ENCODE data around the gene RAD52.
A peak's percentile ranks its signal among the peaks of the same experiment; 100 is the strongest.

The RAD52 gene

GRCh38 chr12:949453-950191 lies at the start of gene RAD52:
Gene RAD52 (minus strand): TSS chr12:949694. CDS start chr12:933058, 16,636 bp downstream.
- Histone ChIP-seq H3K27me3 (ENCODE audit: control insufficient read depth, insufficient read depth, low read length) (no peaks in the 10 kb centered on the region), H3K36me3 (ENCODE audit: control insufficient read depth, insufficient read depth, low read length) (no peaks in the 10 kb centered on the region), H3K9me3 (ENCODE audit: control insufficient read depth, insufficient read depth, low read length) (no peaks in the 10 kb centered on the region), H3K27ac (ENCODE audit: low read length) (no peak within 1 kb of the TSS), H3K4me3 (ENCODE audit: low read length) (peak within 1 kb of the TSS; percentile 58), H3K4me1 (ENCODE audit: control insufficient read depth, insufficient read depth, low read length) (no peaks in the 10 kb centered on the region)
- DNase-seq (ENCODE audit: low read depth, low spot score), result peak; percentile 94
- WGBS (ENCODE audit: insufficient coverage, insufficient read length), result no CpG with 5 or more reads among the region's 58 CpGs

- no peak overlapping the region for H3K27ac ChIP-seq (ENCODE audit: low read length)
- no peaks in the 10 kb centered on the region for H3K27me3 ChIP-seq (ENCODE audit: control insufficient read depth, insufficient read depth, low read length)
- no peaks in the 10 kb centered on the region; the same call in 1 of the 2 replicates for H3K4me1 ChIP-seq (ENCODE audit: control insufficient read depth, insufficient read depth, low read length)
- WGBS (ENCODE audit: insufficient coverage, insufficient read length), result no CpG with 5 or more reads among the region's 6 CpGs
- no peak for DNase-seq (ENCODE audit: low read depth, low spot score)
- no peaks in the 10 kb centered on the region for H3K9me3 ChIP-seq (ENCODE audit: control insufficient read depth, insufficient read depth, low read length)
- H3K36me3 ChIP-seq (ENCODE audit: control insufficient read depth, insufficient read depth, low read length), result no peaks in the 10 kb centered on the region
- no peak overlapping the region for H3K4me3 ChIP-seq (ENCODE audit: low read length)
These were observed 48.8 kb upstream of the RAD52 start for GRCh38 chr12:998020-998874.

DNA sequence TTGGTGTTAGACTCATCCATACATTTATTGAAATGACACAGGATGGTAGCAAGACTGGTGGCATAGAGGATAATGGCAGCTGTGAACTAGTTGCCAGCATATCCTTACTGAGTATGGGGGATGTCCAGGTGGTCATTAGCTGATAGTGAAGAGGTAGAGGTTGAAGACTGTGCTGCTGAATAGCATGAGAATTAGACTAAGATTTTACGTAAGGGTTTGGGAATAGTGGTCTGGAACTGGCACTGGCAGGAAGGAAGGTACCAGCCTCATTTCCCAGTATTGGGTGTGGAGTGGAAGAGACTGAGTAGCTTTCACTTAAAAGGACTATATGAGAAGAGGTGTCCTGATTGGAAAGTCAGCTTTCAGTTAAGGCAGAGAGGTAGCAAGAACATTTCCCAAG lies 48.0 kb upstream of the RAD52 start:
- Histone ChIP-seq H3K4me1 (ENCODE audit: control insufficient read depth, insufficient read depth, low read length) (no peaks in the 10 kb centered on the region; the same call in 1 of the 2 replicates), H3K4me3 (ENCODE audit: low read length) (no peak overlapping the region), H3K27me3 (ENCODE audit: control insufficient read depth, insufficient read depth, low read length) (no peaks in the 10 kb centered on the region), H3K27ac (ENCODE audit: low read length) (no peak overlapping the region), H3K9me3 (ENCODE audit: control insufficient read depth, insufficient read depth, low read length) (no peaks in the 10 kb centered on the region), H3K36me3 (ENCODE audit: control insufficient read depth, insufficient read depth, low read length) (no peaks in the 10 kb centered on the region)
- DNase-seq (ENCODE audit: low read depth, low spot score), result no peak
- WGBS (ENCODE audit: insufficient coverage, insufficient read length), result 100% methylated on average over 1 of the region's 1 CpG

DNA sequence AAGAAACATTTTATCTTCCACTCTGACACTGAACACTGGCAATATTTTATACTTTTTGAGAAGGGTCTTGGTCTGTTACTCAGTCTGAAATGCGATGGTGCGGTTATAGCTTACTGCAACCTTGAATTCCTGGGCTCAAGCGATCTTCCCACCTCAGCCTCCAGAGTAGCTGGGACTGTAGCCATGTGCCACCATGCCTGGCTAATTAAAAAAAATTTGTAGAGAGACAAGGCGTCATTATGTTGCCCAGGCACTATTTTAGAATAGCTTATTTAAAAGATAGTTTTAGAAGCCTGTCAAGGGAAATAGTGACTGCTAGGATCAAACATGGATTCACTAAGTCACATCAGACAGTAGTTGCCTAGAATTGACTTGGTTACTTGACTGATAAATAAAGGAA lies 47.4 kb upstream of the RAD52 start:
- DNase-seq (ENCODE audit: low read depth, low spot score), result no peak
- no peaks in the 10 kb centered on the region; the same call in 1 of the 2 replicates for H3K4me1 ChIP-seq (ENCODE audit: control insufficient read depth, insufficient read depth, low read length)
- H3K36me3 ChIP-seq (ENCODE audit: control insufficient read depth, insufficient read depth, low read length), result no peaks in the 10 kb centered on the region
- no peaks in the 10 kb centered on the region for H3K9me3 ChIP-seq (ENCODE audit: control insufficient read depth, insufficient read depth, low read length)
- H3K27ac ChIP-seq (ENCODE audit: low read length), result no peak overlapping the region
- H3K27me3 ChIP-seq (ENCODE audit: control insufficient read depth, insufficient read depth, low read length), result no peaks in the 10 kb centered on the region
- WGBS (ENCODE audit: insufficient coverage, insufficient read length), result no CpG with 5 or more reads among the region's 4 CpGs
- no peak overlapping the region for H3K4me3 ChIP-seq (ENCODE audit: low read length)

DNA sequence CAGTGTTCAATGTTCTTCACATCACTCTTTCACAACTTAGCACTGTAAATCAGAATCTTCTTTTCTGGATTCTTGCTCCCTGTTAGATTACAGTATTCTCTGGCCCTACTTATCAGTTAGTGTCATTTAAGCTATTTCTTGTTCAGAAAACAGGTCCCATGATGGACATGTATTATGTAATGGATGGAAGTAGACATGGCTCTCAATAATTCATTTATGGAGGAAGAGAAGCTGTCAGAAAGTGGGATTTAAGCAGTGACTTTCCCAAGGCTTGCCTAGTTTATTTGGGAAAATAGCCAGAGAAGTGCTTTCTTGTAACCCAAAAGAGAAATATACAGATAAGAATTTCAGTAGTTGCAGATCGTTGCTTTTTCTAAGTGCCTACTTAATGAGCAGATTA lies 43.2 kb upstream of the RAD52 start:
- H3K27me3 ChIP-seq (ENCODE audit: control insufficient read depth, insufficient read depth, low read length), result no peaks in the 10 kb centered on the region
- H3K36me3 ChIP-seq (ENCODE audit: control insufficient read depth, insufficient read depth, low read length), result no peaks in the 10 kb centered on the region
- no CpG with 5 or more reads among the region's 1 CpG for WGBS (ENCODE audit: insufficient coverage, insufficient read length)
- H3K4me3 ChIP-seq (ENCODE audit: low read length), result no peak overlapping the region
- no peaks in the 10 kb centered on the region for H3K9me3 ChIP-seq (ENCODE audit: control insufficient read depth, insufficient read depth, low read length)
- no peak overlapping the region for H3K27ac ChIP-seq (ENCODE audit: low read length)
- H3K4me1 ChIP-seq (ENCODE audit: control insufficient read depth, insufficient read depth, low read length), result no peaks in the 10 kb centered on the region; the same call in 1 of the 2 replicates
- DNase-seq (ENCODE audit: low read depth, low spot score), result no peak

DNA sequence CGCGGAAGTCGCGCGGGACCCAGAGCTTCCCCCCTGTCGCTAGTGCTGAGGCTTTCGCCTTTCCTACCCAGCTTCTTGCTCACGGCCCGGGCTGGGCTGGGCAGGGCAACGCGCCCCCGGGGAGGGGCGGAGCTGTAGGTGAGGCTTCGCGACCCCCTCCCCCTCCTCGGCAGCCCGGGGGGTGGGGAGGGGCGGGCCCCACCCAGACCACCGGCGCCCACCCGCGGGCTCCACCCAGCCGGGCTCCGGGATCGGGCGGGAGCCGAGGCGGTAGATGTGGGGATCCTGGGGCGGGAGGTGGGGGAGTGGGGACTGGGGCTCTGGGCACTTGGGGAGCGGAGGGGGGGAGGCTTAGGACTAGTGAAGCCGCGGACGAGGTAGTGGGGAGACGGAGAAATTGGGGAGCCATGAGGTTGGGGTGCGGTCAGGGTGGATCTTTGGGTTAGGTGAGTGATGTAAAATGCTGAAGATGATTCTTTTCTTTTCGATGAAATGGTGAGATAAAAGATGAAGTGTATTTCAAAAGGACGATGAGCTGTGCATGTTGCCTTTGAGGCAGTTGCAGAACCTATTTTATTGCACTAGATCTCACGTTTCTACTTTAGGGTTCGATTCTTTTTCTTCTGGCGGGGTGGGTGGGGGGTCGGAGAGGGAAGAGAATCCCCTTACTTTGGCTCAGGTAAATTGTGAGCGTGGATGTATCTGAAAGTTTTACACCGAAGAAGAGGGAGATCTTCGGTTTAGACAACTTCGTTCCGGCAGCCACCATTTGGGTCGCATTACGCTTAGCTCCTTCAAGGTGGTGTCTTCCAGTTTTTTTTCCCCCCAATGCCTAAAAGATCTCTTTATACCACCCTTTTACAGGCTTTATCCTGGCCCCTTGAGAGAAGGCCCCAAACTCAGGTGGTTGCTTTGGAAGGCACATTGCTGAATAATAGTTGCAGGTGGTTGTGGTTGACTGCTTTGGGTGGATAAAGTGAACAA lies 42.1 kb upstream of the RAD52 start:
- DNase-seq (ENCODE audit: low read depth, low spot score), result no peak
- Histone ChIP-seq H3K9me3 (ENCODE audit: control insufficient read depth, insufficient read depth, low read length) (no peaks in the 10 kb centered on the region), H3K27me3 (ENCODE audit: control insufficient read depth, insufficient read depth, low read length) (no peaks in the 10 kb centered on the region), H3K4me1 (ENCODE audit: control insufficient read depth, insufficient read depth, low read length) (no peaks in the 10 kb centered on the region), H3K27ac (ENCODE audit: low read length) (no peak overlapping the region), H3K4me3 (ENCODE audit: low read length) (peak overlapping the region; percentile 77), H3K36me3 (ENCODE audit: control insufficient read depth, insufficient read depth, low read length) (no peaks in the 10 kb centered on the region)
- WGBS (ENCODE audit: insufficient coverage, insufficient read length), result no CpG with 5 or more reads among the region's 48 CpGs

GRCh38 chr12:990661-991349 lies 41.3 kb upstream of the RAD52 start, which contains the start of gene ERC1:
Gene ERC1 (plus strand): TSS chr12:991223. CDS start chr12:1027904, 36,681 bp downstream.
- Histone ChIP-seq H3K27ac (ENCODE audit: low read length) (no peak within 1 kb of the TSS), H3K9me3 (ENCODE audit: control insufficient read depth, insufficient read depth, low read length) (no peaks in the 10 kb centered on the region), H3K36me3 (ENCODE audit: control insufficient read depth, insufficient read depth, low read length) (no peaks in the 10 kb centered on the region), H3K27me3 (ENCODE audit: control insufficient read depth, insufficient read depth, low read length) (no peaks in the 10 kb centered on the region), H3K4me1 (ENCODE audit: control insufficient read depth, insufficient read depth, low read length) (no peaks in the 10 kb centered on the region), H3K4me3 (ENCODE audit: low read length) (peak within 1 kb of the TSS; percentile 77)
- no peak for DNase-seq (ENCODE audit: low read depth, low spot score)
- WGBS (ENCODE audit: insufficient coverage, insufficient read length), result no CpG with 5 or more reads among the region's 87 CpGs

DNA sequence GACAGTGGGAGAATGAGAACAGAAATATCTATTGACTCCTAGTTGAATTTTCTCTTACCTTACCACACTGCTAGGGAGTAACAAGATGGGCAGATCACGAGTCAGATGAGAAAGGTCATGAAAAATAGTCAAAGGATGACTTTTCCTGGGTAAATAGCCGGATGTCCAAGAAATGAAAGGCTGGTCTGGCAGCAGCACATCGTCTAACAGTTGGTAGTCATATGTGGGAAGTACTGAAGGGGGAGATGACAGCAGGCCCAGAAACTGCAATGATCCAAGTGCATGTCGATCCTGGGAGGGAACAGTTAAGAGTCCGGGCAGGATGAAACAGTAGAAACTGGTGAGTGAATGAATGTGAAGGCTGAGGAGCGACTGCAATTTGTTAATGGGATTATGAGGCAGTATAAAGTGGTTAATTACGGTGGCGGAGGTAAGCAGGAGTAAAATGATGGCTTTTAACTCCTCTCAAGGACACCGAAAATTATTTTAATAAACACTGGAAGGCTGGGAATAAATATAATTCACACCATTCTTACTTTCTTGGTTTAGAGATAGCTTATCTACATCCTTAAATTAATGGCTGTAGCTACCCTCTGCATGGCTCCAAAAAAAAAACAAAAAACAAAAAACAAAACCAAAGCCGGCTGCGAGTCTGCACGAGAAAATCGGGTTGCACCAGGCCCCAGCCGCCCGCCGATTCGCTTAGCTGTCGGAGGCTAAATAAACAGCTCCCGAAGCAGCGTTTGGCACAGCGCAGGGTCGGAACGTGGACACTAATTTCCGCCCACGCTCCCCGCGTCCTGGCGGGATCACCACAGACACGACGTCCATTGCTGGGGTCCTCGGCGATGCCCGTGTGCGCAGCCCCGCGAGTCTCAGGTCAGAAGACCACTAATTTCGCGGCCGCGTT lies 40.5 kb upstream of the RAD52 start:
- no peaks in the 10 kb centered on the region for H3K27me3 ChIP-seq (ENCODE audit: control insufficient read depth, insufficient read depth, low read length)
- no peaks in the 10 kb centered on the region for H3K36me3 ChIP-seq (ENCODE audit: control insufficient read depth, insufficient read depth, low read length)
- DNase-seq (ENCODE audit: low read depth, low spot score), result no peak
- no peaks in the 10 kb centered on the region for H3K4me1 ChIP-seq (ENCODE audit: control insufficient read depth, insufficient read depth, low read length)
- H3K9me3 ChIP-seq (ENCODE audit: control insufficient read depth, insufficient read depth, low read length), result no peaks in the 10 kb centered on the region
- peak overlapping the region; percentile 77 for H3K4me3 ChIP-seq (ENCODE audit: low read length)
- WGBS (ENCODE audit: insufficient coverage, insufficient read length), result 100% methylated on average over 2 of the region's 40 CpGs
- no peak overlapping the region for H3K27ac ChIP-seq (ENCODE audit: low read length)

GRCh38 chr12:989051-989450 lies 39.6 kb upstream of the RAD52 start:
- DNase-seq (ENCODE audit: low read depth, low spot score), result no peak
- no peaks in the 10 kb centered on the region for H3K36me3 ChIP-seq (ENCODE audit: control insufficient read depth, insufficient read depth, low read length)
- no peak overlapping the region for H3K27ac ChIP-seq (ENCODE audit: low read length)
- H3K4me3 ChIP-seq (ENCODE audit: low read length), result no peak overlapping the region
- no peaks in the 10 kb centered on the region for H3K27me3 ChIP-seq (ENCODE audit: control insufficient read depth, insufficient read depth, low read length)
- H3K9me3 ChIP-seq (ENCODE audit: control insufficient read depth, insufficient read depth, low read length), result no peaks in the 10 kb centered on the region
- no peaks in the 10 kb centered on the region for H3K4me1 ChIP-seq (ENCODE audit: control insufficient read depth, insufficient read depth, low read length)
- no CpG with 5 or more reads among the region's 2 CpGs for WGBS (ENCODE audit: insufficient coverage, insufficient read length)
